Measurements from ENCODE around the gene AKNA.

DNA sequence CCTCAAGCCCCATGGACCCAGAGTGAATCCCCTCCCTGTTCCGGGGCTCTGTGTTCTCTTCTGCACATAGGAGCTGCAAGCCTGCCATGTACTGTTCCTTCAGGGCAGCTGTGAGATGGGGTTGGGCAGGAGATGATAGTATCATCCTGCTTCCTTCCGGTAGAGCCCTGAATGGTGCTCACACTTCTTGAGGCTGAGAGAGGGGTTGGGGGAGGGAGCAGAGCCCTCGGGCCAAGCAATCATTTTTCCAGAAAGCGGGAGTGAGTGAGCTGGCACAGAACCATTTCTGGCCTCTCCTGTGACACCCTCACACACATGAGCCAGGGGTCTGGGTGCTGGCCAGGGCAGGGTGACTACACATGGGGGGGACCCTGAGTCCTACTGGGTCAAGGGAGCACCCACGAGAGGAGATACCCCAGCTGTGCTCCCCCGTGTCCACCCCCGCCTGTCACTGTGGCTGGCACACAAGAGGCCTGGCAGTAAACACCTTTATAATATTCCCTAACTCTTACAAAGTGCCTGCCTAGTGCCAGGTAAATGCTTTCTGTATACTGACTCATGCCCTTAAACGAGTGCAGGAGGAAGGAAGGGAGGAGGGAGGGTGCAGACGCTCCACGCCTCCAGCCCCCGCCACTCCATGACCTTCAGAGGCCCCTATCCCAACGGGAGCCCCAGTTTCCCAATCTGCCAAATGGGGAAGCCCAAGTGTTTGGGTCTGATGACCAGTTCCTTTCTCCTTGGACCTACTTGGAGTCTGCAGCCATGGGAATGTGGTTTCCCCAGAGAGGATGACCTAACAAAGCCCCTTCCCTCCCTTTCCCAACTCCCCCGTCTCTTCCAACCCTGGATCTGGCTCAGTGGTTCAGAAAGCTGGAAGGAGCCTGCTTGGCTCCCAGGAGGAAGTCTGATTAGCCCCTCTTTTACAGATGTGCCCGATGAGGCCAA lies 15.5 kb downstream of the AKNA start:
- TF ChIP-seq EZH2 (optimal IDR thresholded peaks at IDR 0.05; ENCODE audit: low read depth, low read length) = no peak
- TF ChIP-seq, protein P1, sequence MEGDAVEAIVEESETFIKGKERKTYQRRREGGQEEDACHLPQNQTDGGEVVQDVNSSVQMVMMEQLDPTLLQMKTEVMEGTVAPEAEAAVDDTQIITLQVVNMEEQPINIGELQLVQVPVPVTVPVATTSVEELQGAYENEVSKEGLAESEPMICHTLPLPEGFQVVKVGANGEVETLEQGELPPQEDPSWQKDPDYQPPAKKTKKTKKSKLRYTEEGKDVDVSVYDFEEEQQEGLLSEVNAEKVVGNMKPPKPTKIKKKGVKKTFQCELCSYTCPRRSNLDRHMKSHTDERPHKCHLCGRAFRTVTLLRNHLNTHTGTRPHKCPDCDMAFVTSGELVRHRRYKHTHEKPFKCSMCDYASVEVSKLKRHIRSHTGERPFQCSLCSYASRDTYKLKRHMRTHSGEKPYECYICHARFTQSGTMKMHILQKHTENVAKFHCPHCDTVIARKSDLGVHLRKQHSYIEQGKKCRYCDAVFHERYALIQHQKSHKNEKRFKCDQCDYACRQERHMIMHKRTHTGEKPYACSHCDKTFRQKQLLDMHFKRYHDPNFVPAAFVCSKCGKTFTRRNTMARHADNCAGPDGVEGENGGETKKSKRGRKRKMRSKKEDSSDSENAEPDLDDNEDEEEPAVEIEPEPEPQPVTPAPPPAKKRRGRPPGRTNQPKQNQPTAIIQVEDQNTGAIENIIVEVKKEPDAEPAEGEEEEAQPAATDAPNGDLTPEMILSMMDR (IDR thresholded peaks at IDR 0.05; ENCODE audit: low read length) = no peak
- TF ChIP-seq EZH2phosphoT487 (IDR thresholded peaks at IDR 0.05; ENCODE audit: low read length) = no peak
